ENCODE data around the gene IL17RB.

The IL17RB gene

DNA sequence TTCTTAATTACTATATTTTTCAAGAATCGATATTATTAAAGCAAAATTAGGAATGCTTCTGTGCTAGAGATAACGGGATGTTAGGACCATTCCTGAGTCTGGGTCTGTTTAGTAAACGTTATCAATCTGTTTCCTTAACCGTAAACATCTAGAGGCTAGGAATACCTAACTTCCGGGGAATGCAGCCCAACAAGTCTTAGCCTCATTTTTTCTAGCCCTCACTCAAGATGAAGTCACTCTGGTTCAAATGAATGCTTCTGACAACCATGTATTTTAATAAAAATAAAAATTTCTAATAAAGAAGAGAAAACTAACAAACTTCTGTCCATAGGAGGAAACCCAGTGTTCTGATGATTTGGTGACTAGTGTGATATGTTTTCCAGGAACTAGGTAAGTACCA, 56.3 kb downstream of the IL17RB start:
- no peak for DNase-seq (ENCODE audit: low read depth in 2 of 2)

DNA sequence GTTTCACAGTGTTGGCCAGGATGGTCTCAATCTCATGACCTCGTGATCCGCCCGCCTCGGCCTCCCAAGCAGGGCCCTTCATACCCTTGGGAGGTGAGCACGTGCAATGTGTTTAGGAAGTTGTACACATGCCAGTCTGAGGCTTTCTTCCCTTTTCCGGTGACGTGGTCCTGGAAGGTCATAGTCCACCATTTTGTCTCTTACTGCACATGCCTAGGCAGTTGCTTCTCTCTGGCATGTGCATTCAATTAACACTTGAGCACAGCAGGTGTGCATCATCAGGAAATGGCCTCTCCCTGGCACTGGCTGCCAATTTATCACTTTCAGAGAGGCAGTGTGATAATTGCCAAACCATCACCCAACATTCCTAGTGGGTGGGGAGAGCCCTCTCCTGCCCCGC, 67.0 kb downstream of the IL17RB start:
- no peak for DNase-seq (ENCODE audit: low read depth in 2 of 2)

Measured in stimulated activated CD8-positive, alpha-beta memory T cell treated with anti-CD3 and anti-CD28 coated beads, Interleukin-2, amount 100 ng/mL, for 1 hour (primary cell).